H9 (cell line): Measurements from ENCODE around the gene PEX5L. TPM values are rescaled to one million over a fixed set of nuclear protein-coding genes. Genes with fewer than 3 reads are reported as not detected.

Experiments
- DNase-seq: peaks from one replicate; pipeline ENCODE4 v3.0.0-alpha.2; 2017
- H2AFZ ChIP-seq: one replicate; pipeline ENCODE4 v1.6.1; 2013; ENCODE audit warnings: mild to moderate bottlenecking, low read length, control low read depth, moderate library complexity
- H2AK5ac ChIP-seq: 2 replicates; pipeline ENCODE4 v1.6.1; 2013; ENCODE audit warnings: low read length, control low read depth, mixed read lengths; ENCODE audit not compliant: insufficient read length
- H2BK120ac ChIP-seq: one replicate; pipeline ENCODE4 v1.6.1; 2013; ENCODE audit warnings: low read depth, mild to moderate bottlenecking, low read length, control low read depth, inconsistent platforms; ENCODE audit not compliant: poor library complexity, severe bottlenecking
- H2BK12ac ChIP-seq: 2 replicates; pipeline ENCODE4 v1.6.1; 2013; ENCODE audit warnings: low read length, control low read depth, mixed read lengths, low read depth; ENCODE audit not compliant: insufficient read length
- H2BK15ac ChIP-seq: 2 replicates; pipeline ENCODE4 v1.6.1; 2013; ENCODE audit warnings: low read depth, low read length, control low read depth
- H2BK20ac ChIP-seq: one replicate; pipeline ENCODE4 v1.6.1; 2013; ENCODE audit warnings: low read depth, mild to moderate bottlenecking, low read length, control low read depth, inconsistent platforms; ENCODE audit not compliant: poor library complexity, severe bottlenecking
- H2BK5ac ChIP-seq: 2 replicates; pipeline ENCODE4 v1.6.1; 2013; ENCODE audit warnings: low read length, control low read depth, mixed read lengths; ENCODE audit not compliant: insufficient read length
- H3K14ac ChIP-seq: 2 replicates; pipeline ENCODE4 v1.6.1; 2013; ENCODE audit warnings: low read length, control low read depth; ENCODE audit not compliant: insufficient read depth
- H3K18ac ChIP-seq: 2 replicates; pipeline ENCODE4 v1.6.1; 2013; ENCODE audit warnings: low read depth, mild to moderate bottlenecking, mixed read lengths, low read length, control low read depth; ENCODE audit not compliant: insufficient read length
- H3K23ac ChIP-seq: 2 replicates; pipeline ENCODE4 v1.6.1; 2013; ENCODE audit warnings: low read length, control low read depth, mixed read lengths, low read depth; ENCODE audit not compliant: insufficient read length
- H3K23me2 ChIP-seq: 2 replicates; pipeline ENCODE4 v1.6.1; 2013; ENCODE audit warnings: low read depth, mild to moderate bottlenecking, mixed read lengths, low read length, control low read depth; ENCODE audit not compliant: insufficient read length, poor library complexity, severe bottlenecking
- H3K27ac ChIP-seq: 2 replicates; pipeline ENCODE4 v1.5.1; 2013; ENCODE audit warnings: low read length, control low read depth, mixed read lengths, low read depth; ENCODE audit not compliant: insufficient read length
- H3K27me3 ChIP-seq: 2 replicates; pipeline ENCODE4 v1.6.1; 2013; ENCODE audit warnings: low read length, control low read depth, inconsistent platforms; ENCODE audit not compliant: insufficient read depth
- H3K4ac ChIP-seq: 2 replicates; pipeline ENCODE4 v1.6.1; 2013; ENCODE audit warnings: low read depth, mild to moderate bottlenecking, control low read depth, inconsistent platforms, low read length, moderate library complexity
- H3K4me1 ChIP-seq: 2 replicates; pipeline ENCODE4 v1.6.1; 2013; ENCODE audit warnings: low read length, control low read depth, inconsistent platforms; ENCODE audit not compliant: insufficient read depth
- H3K4me2 ChIP-seq: 2 replicates; pipeline ENCODE4 v1.6.1; 2013; ENCODE audit warnings: low read length, control low read depth, mixed read lengths; ENCODE audit not compliant: insufficient read length, insufficient read depth
- H3K56ac ChIP-seq: 2 replicates; pipeline ENCODE4 v1.6.1; 2013; ENCODE audit warnings: low read depth, mild to moderate bottlenecking, mixed read lengths, low read length, control low read depth; ENCODE audit not compliant: insufficient read length
- H3K79me1 ChIP-seq: 2 replicates; pipeline ENCODE4 v1.6.1; 2013; ENCODE audit warnings: low read depth, mild to moderate bottlenecking, moderate library complexity, low read length, control low read depth, inconsistent platforms; ENCODE audit not compliant: insufficient read depth, poor library complexity, severe bottlenecking
- H3K79me2 ChIP-seq: 2 replicates; pipeline ENCODE4 v1.6.1; 2013; ENCODE audit warnings: low read length, control low read depth, inconsistent platforms; ENCODE audit not compliant: insufficient read depth
- H3K9ac ChIP-seq: 2 replicates; pipeline ENCODE4 v1.6.1; 2013; ENCODE audit warnings: low read length, control low read depth, mixed read lengths; ENCODE audit not compliant: insufficient read length; ENCODE audit errors: extremely low read depth
- H3K9me3 ChIP-seq: one replicate; pipeline ENCODE4 v1.6.1; 2013; ENCODE audit warnings: low read depth, low read length, inconsistent platforms; ENCODE audit not compliant: control insufficient read depth
- H3T11ph ChIP-seq: one replicate; pipeline ENCODE4 v1.6.1; 2013; ENCODE audit warnings: mild to moderate bottlenecking, low read length, control low read depth, inconsistent platforms
- H4K20me1 ChIP-seq: one replicate; pipeline ENCODE4 v1.6.1; 2013; ENCODE audit not compliant: control insufficient read depth, insufficient read length, insufficient read depth
- H4K5ac ChIP-seq: 2 replicates; pipeline ENCODE4 v1.6.1; 2013; ENCODE audit warnings: low read depth, mild to moderate bottlenecking, mixed read lengths, low read length, control low read depth; ENCODE audit not compliant: insufficient read length
- H4K8ac ChIP-seq: replicated peaks from 2 replicates; pipeline ENCODE4 v1.6.1; 2013; ENCODE audit warnings: low read length, control low read depth, mixed read lengths, low read depth; ENCODE audit not compliant: insufficient read length
- H4K91ac ChIP-seq: 2 replicates; pipeline ENCODE4 v1.6.1; 2013; ENCODE audit warnings: low read depth, mild to moderate bottlenecking, moderate library complexity, mixed read lengths, low read length, control low read depth; ENCODE audit not compliant: insufficient read length
- H3K27ac Mint-ChIP-seq, 3 experiments: 2 replicates in 2 of 3; 3 replicates in 1 of 3; pipeline ENCODE4 v1.8.0; 2020 to 2021; ENCODE audit warnings: mixed read lengths in 3 of 3, mild to moderate bottlenecking in 1 of 3, moderate library complexity in 1 of 3
- H3K27me3 Mint-ChIP-seq: 2 replicates; pipeline ENCODE4 v1.8.0; 2021; ENCODE audit warnings: low read depth, mild to moderate bottlenecking, moderate library complexity, mixed read lengths
- H3K36me3 Mint-ChIP-seq, 3 experiments: 2 replicates in 2 of 3; 3 replicates in 1 of 3; pipeline ENCODE4 v1.8.0; 2020 to 2021; ENCODE audit warnings: low read depth in 3 of 3, mixed read lengths in 3 of 3; ENCODE audit not compliant: insufficient read depth in 1 of 3
- H3K4me1 Mint-ChIP-seq, 2 experiments: 2 replicates each; pipeline ENCODE4 v1.8.0; 2020; ENCODE audit warnings: mixed read lengths in 2 of 2
- H3K4me3 Mint-ChIP-seq, 2 experiments: 2 replicates in 1 of 2; 3 replicates in 1 of 2; pipeline ENCODE4 v1.8.0; 2020 to 2021; ENCODE audit warnings: mild to moderate bottlenecking in 2 of 2, mixed read lengths in 2 of 2, moderate library complexity in 1 of 2
- H3K9me3 Mint-ChIP-seq, 2 experiments: 2 replicates in 1 of 2; 3 replicates in 1 of 2; pipeline ENCODE4 v1.8.0; 2020; ENCODE audit warnings: mild to moderate bottlenecking in 2 of 2, mixed read lengths in 2 of 2, moderate library complexity in 1 of 2
- WGBS: extraction: QIAGEN DNeasy Blood & Tissue Kit; methylation state at CpG from one replicate; pipeline ENCODE4 v1.1.7; 2013; ENCODE audit warnings: missing lambda C conversion rate, low lambda C conversion rate, mixed read lengths; ENCODE audit not compliant: insufficient read length; ENCODE audit errors: extremely low coverage; 5-methylcytosine and 5-hydroxymethylcytosine counted together
- total RNA-seq: library from RNA; stranded (reverse); gene quantifications from 2 replicates; pipeline ENCODE4 v1.2.1, GENCODE V29; 2021
- TF ChIP-seq, protein P1 (sequence below): fragments of 200-600 bp; sonication (generic); conservative IDR thresholded peaks from 3 replicates; pipeline ENCODE4 v1.8.0; 2021; ENCODE audit warnings: antibody characterized with exemption, mild to moderate bottlenecking

Gene PEX5L
- total RNA-seq, 1 experiment from 2014 or later = 0.85 TPM

DNA sequence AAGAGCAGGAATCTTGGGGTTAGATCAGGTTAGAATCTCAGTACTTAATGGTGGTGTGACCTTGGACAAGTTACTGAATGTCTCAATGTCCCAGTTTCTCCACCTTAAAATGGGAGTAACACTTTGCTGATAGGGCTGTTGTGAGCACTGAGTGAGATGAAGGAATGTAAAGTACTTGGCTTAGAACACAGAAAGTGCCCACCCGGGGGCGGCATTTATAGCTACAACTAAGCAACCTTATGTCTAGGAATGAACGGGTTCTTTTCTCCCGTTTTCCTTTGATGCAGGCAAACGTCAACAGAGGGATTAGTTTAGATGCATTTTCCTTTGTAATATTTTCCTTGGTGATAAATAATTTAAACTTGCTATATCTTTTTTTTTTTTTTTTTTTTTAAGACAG is 207.3 kb downstream of the PEX5L start:
- H2BK5ac ChIP-seq = no peak overlapping the region
- H3K23me2 ChIP-seq = no peaks in the 10 kb centered on the region
- Mint-ChIP-seq H3K27me3 (no peaks in the 10 kb centered on the region; the same call in none of the 2 replicates), H3K4me1 (peaks cover 26% of the 10 kb centered on the region in 2 experiments), H3K36me3 (no peaks in the 10 kb centered on the region), H3K27ac (no peak overlapping the region), H3K4me3 (no peak overlapping the region), H3K9me3 (no peaks in the 10 kb centered on the region)
- no peak overlapping the region for H3K23ac ChIP-seq
- no peak overlapping the region for H2BK120ac ChIP-seq
- no peaks in the 10 kb centered on the region for H3K27me3 ChIP-seq
- no peak overlapping the region for H4K8ac ChIP-seq
- no peak overlapping the region for H4K5ac ChIP-seq
- H2BK12ac ChIP-seq = no peak overlapping the region
- peak; percentile 38 for DNase-seq
- no peak overlapping the region for H2AFZ ChIP-seq
- H3K27ac ChIP-seq = no peak overlapping the region
- TF ChIP-seq, protein P1, sequence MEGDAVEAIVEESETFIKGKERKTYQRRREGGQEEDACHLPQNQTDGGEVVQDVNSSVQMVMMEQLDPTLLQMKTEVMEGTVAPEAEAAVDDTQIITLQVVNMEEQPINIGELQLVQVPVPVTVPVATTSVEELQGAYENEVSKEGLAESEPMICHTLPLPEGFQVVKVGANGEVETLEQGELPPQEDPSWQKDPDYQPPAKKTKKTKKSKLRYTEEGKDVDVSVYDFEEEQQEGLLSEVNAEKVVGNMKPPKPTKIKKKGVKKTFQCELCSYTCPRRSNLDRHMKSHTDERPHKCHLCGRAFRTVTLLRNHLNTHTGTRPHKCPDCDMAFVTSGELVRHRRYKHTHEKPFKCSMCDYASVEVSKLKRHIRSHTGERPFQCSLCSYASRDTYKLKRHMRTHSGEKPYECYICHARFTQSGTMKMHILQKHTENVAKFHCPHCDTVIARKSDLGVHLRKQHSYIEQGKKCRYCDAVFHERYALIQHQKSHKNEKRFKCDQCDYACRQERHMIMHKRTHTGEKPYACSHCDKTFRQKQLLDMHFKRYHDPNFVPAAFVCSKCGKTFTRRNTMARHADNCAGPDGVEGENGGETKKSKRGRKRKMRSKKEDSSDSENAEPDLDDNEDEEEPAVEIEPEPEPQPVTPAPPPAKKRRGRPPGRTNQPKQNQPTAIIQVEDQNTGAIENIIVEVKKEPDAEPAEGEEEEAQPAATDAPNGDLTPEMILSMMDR = no peak; the same call in 2 of the 3 replicates
- no peak overlapping the region for H3K14ac ChIP-seq
- H3K4me2 ChIP-seq = no peak overlapping the region
- H2AK5ac ChIP-seq = no peak overlapping the region
- H4K91ac ChIP-seq = no peak overlapping the region
- H3T11ph ChIP-seq = no peak overlapping the region
- no peak overlapping the region for H3K18ac ChIP-seq
- H3K9me3 ChIP-seq = no peaks in the 10 kb centered on the region
- no peak overlapping the region for H3K4ac ChIP-seq
- H3K9ac ChIP-seq = no peak overlapping the region
- H3K56ac ChIP-seq = no peak overlapping the region
- H3K79me2 ChIP-seq = no peaks in the 10 kb centered on the region
- H4K20me1 ChIP-seq = no peaks in the 10 kb centered on the region
- no peaks in the 10 kb centered on the region for H3K79me1 ChIP-seq
- WGBS = no CpG with 5 or more reads among the region's 5 CpGs
- H2BK20ac ChIP-seq = no peak overlapping the region
- peaks cover 10% of the 10 kb centered on the region; the same call in 1 of the 2 replicates for H3K4me1 ChIP-seq
- no peak overlapping the region for H2BK15ac ChIP-seq
